PC-9 (cell line): ENCODE results near the gene TMEM165. TPM values are rescaled to one million over a fixed set of nuclear protein-coding genes. Genes with fewer than 3 reads are reported as not detected.
A peak's percentile ranks its signal among the peaks of the same experiment; 100 is the strongest.
"Not testable (repeated sequence)": the region's sequence is repeated elsewhere in the genome, so short reads cannot be mapped to it uniquely, and the experiment has no call there.

Experiments
- BruUV-seq: library from RNA; stranded (reverse); fragments of 400-500 nt; replicated peaks from 2 replicates; lab custom pipeline; 2021; lab: Mats Ljungman, UMichigan
- CTCF ChIA-PET: fragments of 300-600 bp; sonication (Branson Sonifier 250); formaldehyde crosslinking; loops from one replicate; lab custom pipeline; 2022; ENCODE audit warnings: antibody characterized with exemption; lab: Charles Lee
- POLR2A ChIA-PET: fragments of 300-600 bp; sonication (Branson Sonifier 250); formaldehyde crosslinking; loops from one replicate; lab custom pipeline; 2022; ENCODE audit warnings: antibody characterized with exemption; ENCODE audit not compliant: unreplicated experiment; lab: Charles Lee
- DNase-seq, 2 experiments: peaks; one replicate each; pipeline versions ENCODE4 v3.0.0 to v3.0.0-alpha.2; 2015 to 2022; ENCODE audit warnings: mixed read lengths in 1 of 2
- H2AFZ ChIP-seq: fragments of 200-600 bp; sonication (generic); 2 replicates; pipeline ENCODE4 v1.8.1; 2017; ENCODE audit warnings: antibody characterized with exemption
- H3F3A ChIP-seq: fragments of 200-600 bp; sonication (generic); 2 replicates; pipeline ENCODE4 v1.8.1; 2017; ENCODE audit warnings: antibody characterized with exemption, mild to moderate bottlenecking, low read depth; ENCODE audit not compliant: insufficient read depth
- H3K27ac ChIP-seq: fragments of 200-600 bp; sonication (generic); 2 replicates; pipeline ENCODE4 v1.6.1; 2016; ENCODE audit warnings: mixed run types
- H3K27me3 ChIP-seq: fragments of 200-600 bp; sonication (generic); 2 replicates; pipeline ENCODE4 v1.6.1; 2016; ENCODE audit warnings: low read depth, mixed run types; ENCODE audit not compliant: insufficient read depth
- H3K36me3 ChIP-seq: fragments of 200-600 bp; sonication (generic); 2 replicates; pipeline ENCODE4 v1.6.1; 2016; ENCODE audit warnings: low read depth, mixed run types
- H3K4me1 ChIP-seq: fragments of 200-600 bp; sonication (generic); replicated peaks from 2 replicates; pipeline ENCODE4 v1.6.1; 2016; ENCODE audit warnings: mixed run types; ENCODE audit not compliant: insufficient read depth
- H3K4me2 ChIP-seq: fragments of 200-600 bp; sonication (generic); 2 replicates; pipeline ENCODE4 v1.6.1; 2017; ENCODE audit warnings: mixed run types
- H3K4me3 ChIP-seq: fragments of 200-600 bp; sonication (generic); 2 replicates; pipeline ENCODE4 v1.6.1; 2016; ENCODE audit warnings: mixed run types
- H3K79me2 ChIP-seq: fragments of 200-600 bp; sonication (generic); 2 replicates; pipeline ENCODE4 v1.6.1; 2017; ENCODE audit warnings: low read depth, mixed run types
- H3K9me2 ChIP-seq: fragments of 200-600 bp; sonication (generic); 2 replicates; pipeline ENCODE4 v1.8.1; 2017; ENCODE audit warnings: mild to moderate bottlenecking; ENCODE audit not compliant: insufficient read depth
- H3K9me3 ChIP-seq: fragments of 200-600 bp; sonication (generic); 2 replicates; pipeline ENCODE4 v1.8.1; 2016; ENCODE audit warnings: low read depth; ENCODE audit not compliant: insufficient read depth
- H4K20me1 ChIP-seq: fragments of 200-600 bp; sonication (generic); 2 replicates; pipeline ENCODE4 v1.8.1; 2017; ENCODE audit not compliant: insufficient read depth
- CTCF ChIP-seq: fragments of 200-600 bp; sonication (generic); conservative IDR thresholded peaks from 2 replicates; pipeline ENCODE4 v1.6.1; 2017; ENCODE audit warnings: mixed run types, antibody characterized with exemption, mild to moderate bottlenecking, moderate library complexity
- EZH2 ChIP-seq: fragments of 200-600 bp; sonication (generic); IDR thresholded peaks from 2 replicates; pipeline ENCODE4 v1.8.0; 2017; ENCODE audit warnings: antibody characterized with exemption, low read depth
- intact Hi-C: fragments of 100-400 bp; cut with micrococcal nuclease; formaldehyde crosslinking; loops from one replicate; pipeline ENCODE4 v1.10.0; 2022; ENCODE audit not compliant: unreplicated experiment
- total RNA-seq: library from RNA; stranded (reverse); gene quantifications from 2 replicates; pipeline ENCODE4 v1.2.3, GENCODE V29; 2021

Gene TMEM165
- total RNA-seq, 1 experiment from 2014 or later: 61.4 TPM

- no peaks in the 10 kb centered on the region; the same call in 1 of the 2 replicates for H3K79me2 ChIP-seq
- no peaks in the 10 kb centered on the region for H3K9me2 ChIP-seq
- DNase-seq: no peak
- CTCF ChIA-PET: interaction anchor here (0.5 to 1.5 kb wide), 4 partner anchors 49 to 1617 kb away, joined by 3 to 6 read pairs (median 5); partner anchors contain the start of gene TMEM165
- intact Hi-C loops: loop anchor here (1.0 to 10.0 kb wide), 3 partner anchors 51 to 198 kb away; partner anchors contain the start of gene CLOCK
- POLR2A ChIA-PET: interaction anchor here (0.6 kb wide), 1 partner anchor 668 kb away, joined by 32 read pairs; no protein-coding TSS in a partner anchor
- BruUV-seq: no TSS peak
- peaks cover 27% of the 10 kb centered on the region for H3K4me1 ChIP-seq
- H3K9me3 ChIP-seq: no peaks in the 10 kb centered on the region
- no peaks in the 10 kb centered on the region for H3K36me3 ChIP-seq
- H3K27me3 ChIP-seq: no peaks in the 10 kb centered on the region
- H3K27ac ChIP-seq: peak overlapping the region; percentile 58
- no peaks in the 10 kb centered on the region for H3F3A ChIP-seq
- peak overlapping the region; percentile 87 for H2AFZ ChIP-seq
- H3K4me2 ChIP-seq: peak overlapping the region; percentile 78
- no peaks in the 10 kb centered on the region for H4K20me1 ChIP-seq
- TF ChIP-seq EZH2: no peak
- H3K4me3 ChIP-seq: peak overlapping the region; percentile 64; the same call in 1 of the 2 replicates
Observed at GRCh38 chr4:55346851-55347255, 48.9 kb upstream of the TMEM165 start.

- intact Hi-C loops: loop anchor here (5.0 to 10.0 kb wide), 2 partner anchors 75 to 197 kb away; partner anchors contain the start of gene CLOCK
- Histone ChIP-seq H3K4me2 (peak overlapping the region; percentile 78; the same call in 1 of the 2 replicates), H3K9me3 (no peaks in the 10 kb centered on the region), H4K20me1 (no peaks in the 10 kb centered on the region), H3F3A (no peaks in the 10 kb centered on the region), H3K4me1 (peaks cover 27% of the 10 kb centered on the region), H2AFZ (no peak overlapping the region), H3K79me2 (no peaks in the 10 kb centered on the region; the same call in 1 of the 2 replicates), H3K27ac (no peak overlapping the region), H3K4me3 (no peak overlapping the region), H3K27me3 (no peaks in the 10 kb centered on the region), H3K36me3 (no peaks in the 10 kb centered on the region), H3K9me2 (no peaks in the 10 kb centered on the region)
- TSS peak; percentile 46 for BruUV-seq
- CTCF ChIA-PET: interaction anchor here (0.9 kb wide), 1 partner anchor 493 kb away, joined by 3 read pairs; no protein-coding TSS in a partner anchor
- POLR2A ChIA-PET: no interaction called here
- TF ChIP-seq CTCF: no peak
- no peak for TF ChIP-seq EZH2
- DNase-seq: no peak
Observed at GRCh38 chr4:55347610-55348228, 48.0 kb upstream of the TMEM165 start.

GRCh38 chr4:55348466-55348865 lies 47.3 kb upstream of the TMEM165 start:
- no peaks in the 10 kb centered on the region for H3K9me2 ChIP-seq
- intact Hi-C loops: loop anchor here (5.0 to 10.0 kb wide), 2 partner anchors 74 to 196 kb away; partner anchors contain the start of gene CLOCK
- POLR2A ChIA-PET: no interaction called here
- no peaks in the 10 kb centered on the region for H4K20me1 ChIP-seq
- H3K4me3 ChIP-seq: no peak overlapping the region
- H3K4me2 ChIP-seq: peak overlapping the region; percentile 78; the same call in 1 of the 2 replicates
- H3K27ac ChIP-seq: no peak overlapping the region
- BruUV-seq: no TSS peak
- no peak for TF ChIP-seq EZH2
- TF ChIP-seq CTCF: no peak
- H3K79me2 ChIP-seq: no peaks in the 10 kb centered on the region; the same call in 1 of the 2 replicates
- peak in 1 of 2 experiments; percentile 37 for DNase-seq
- H3K9me3 ChIP-seq: no peaks in the 10 kb centered on the region
- peaks cover 27% of the 10 kb centered on the region for H3K4me1 ChIP-seq
- no peaks in the 10 kb centered on the region for H3K27me3 ChIP-seq
- no peak overlapping the region for H2AFZ ChIP-seq
- H3F3A ChIP-seq: no peaks in the 10 kb centered on the region
- H3K36me3 ChIP-seq: no peaks in the 10 kb centered on the region
- CTCF ChIA-PET: no interaction called here

GRCh38 chr4:55350870-55351269 lies 44.9 kb upstream of the TMEM165 start:
- H3K27me3 ChIP-seq, H2AFZ ChIP-seq, H3K4me2 ChIP-seq, DNase-seq, H3K4me3 ChIP-seq, H3K9me3 ChIP-seq, BruUV-seq, H4K20me1 ChIP-seq, intact Hi-C loops, CTCF ChIA-PET, H3F3A ChIP-seq, H3K36me3 ChIP-seq, H3K9me2 ChIP-seq, H3K27ac ChIP-seq, POLR2A ChIA-PET, H3K79me2 ChIP-seq: not testable (repeated sequence)
- H3K4me1 ChIP-seq: peaks cover 21% of the 10 kb centered on the region
